HEK293 (cell line): ENCODE measurements around the gene RPS18.

Experiments used
- CTCF ChIP-seq: fragments of 450-650 bp; formaldehyde crosslinking; IDR thresholded peaks from 2 replicates; pipeline ENCODE4 v1.5.1; 2016; ENCODE audit warnings: missing biosample characterization, missing genetic modification characterization
- KLF10 ChIP-seq: fragments of 450-650 bp; IDR thresholded peaks from 2 replicates; pipeline ENCODE4 v1.5.1; 2018; ENCODE audit warnings: missing biosample characterization, mild to moderate bottlenecking, missing genetic modification characterization
- PBX3 ChIP-seq: sonication (generic); formaldehyde crosslinking; IDR thresholded peaks from 2 replicates; pipeline ENCODE4 v1.8.1; 2022; ENCODE audit warnings: mild to moderate bottlenecking, moderate library complexity, missing genetic modification reagents
- PRDM1 ChIP-seq: fragments of 450-650 bp; formaldehyde crosslinking; IDR thresholded peaks from 2 replicates; pipeline ENCODE4; 2016; ENCODE audit warnings: missing biosample characterization, missing genetic modification characterization
- PRDM4 ChIP-seq: fragments of 450-650 bp; formaldehyde crosslinking; IDR thresholded peaks from 2 replicates; pipeline ENCODE4 v1.5.1; 2017; ENCODE audit warnings: missing biosample characterization, missing genetic modification characterization
- RBAK ChIP-seq: fragments of 450-650 bp; formaldehyde crosslinking; IDR thresholded peaks from 2 replicates; pipeline ENCODE4 v1.5.1; 2016; ENCODE audit warnings: missing biosample characterization, missing genetic modification characterization
- SALL2 ChIP-seq: fragments of 450-650 bp; formaldehyde crosslinking; IDR thresholded peaks from 2 replicates; pipeline ENCODE4 v1.5.0; 2017; ENCODE audit warnings: missing biosample characterization, mild to moderate bottlenecking, missing genetic modification characterization, borderline replicate concordance
- SCRT1 ChIP-seq: fragments of 450-650 bp; formaldehyde crosslinking; IDR thresholded peaks from 2 replicates; pipeline ENCODE4 v1.5.1; 2016; ENCODE audit warnings: missing biosample characterization, missing genetic modification characterization, borderline replicate concordance
- ZBTB8A ChIP-seq: fragments of 450-650 bp; formaldehyde crosslinking; IDR thresholded peaks from 2 replicates; pipeline ENCODE4 v1.5.1; 2016; ENCODE audit warnings: missing biosample characterization, missing genetic modification characterization
- ZNF133 ChIP-seq: fragments of 450-650 bp; formaldehyde crosslinking; IDR thresholded peaks from 2 replicates; pipeline ENCODE4 v1.5.1; 2016; ENCODE audit warnings: missing biosample characterization, missing genetic modification characterization
- ZNF146 ChIP-seq: fragments of 450-650 bp; formaldehyde crosslinking; IDR thresholded peaks from 2 replicates; pipeline ENCODE4 v1.5.1; 2016; ENCODE audit warnings: missing biosample characterization, missing genetic modification characterization
- ZNF623 ChIP-seq: fragments of 450-650 bp; formaldehyde crosslinking; IDR thresholded peaks from 2 replicates; pipeline ENCODE4 v1.5.1; 2016; ENCODE audit warnings: missing biosample characterization, missing genetic modification characterization

GRCh38 chr6:33294086-33294823, 22.4 kb downstream of the RPS18 start:
- no peak for TF ChIP-seq PRDM4 (tag by site-specific recombination)
- no peak for TF ChIP-seq SALL2 (tag by site-specific recombination)
- TF ChIP-seq ZNF146 (tag by site-specific recombination), result no peak
- no peak for TF ChIP-seq CTCF (tag by site-specific recombination)
- no peak for TF ChIP-seq ZBTB8A (tag by site-specific recombination)
- TF ChIP-seq ZNF623 (tag by site-specific recombination), result no peak
- no peak for TF ChIP-seq PBX3 (CRISPR knock-in tag)
- no peak for TF ChIP-seq PRDM1 (tag by site-specific recombination)
- TF ChIP-seq KLF10, result no peak
- TF ChIP-seq ZNF133 (tag by site-specific recombination), result no peak
- TF ChIP-seq SCRT1 (tag by site-specific recombination), result no peak
- no peak for TF ChIP-seq RBAK (tag by site-specific recombination)
